GM21825 (cell line): ENCODE measurements around the gene CYGB.
"Not testable (repeated sequence)": the region's sequence is repeated elsewhere in the genome, so short reads cannot be mapped to it uniquely, and the experiment has no call there.

ENCODE experiments used
- ATAC-seq: cut with Tn5 transposase; IDR thresholded peaks from one replicate; pipeline ENCODE4 v1.9.1; 2021; ENCODE audit warnings: mild to moderate bottlenecking, moderate library complexity; ENCODE audit not compliant: unreplicated experiment

CYGB gene

GRCh38 chr17:76567634-76568432, 30.3 kb upstream of the CYGB start:
- no peak for ATAC-seq

DNA sequence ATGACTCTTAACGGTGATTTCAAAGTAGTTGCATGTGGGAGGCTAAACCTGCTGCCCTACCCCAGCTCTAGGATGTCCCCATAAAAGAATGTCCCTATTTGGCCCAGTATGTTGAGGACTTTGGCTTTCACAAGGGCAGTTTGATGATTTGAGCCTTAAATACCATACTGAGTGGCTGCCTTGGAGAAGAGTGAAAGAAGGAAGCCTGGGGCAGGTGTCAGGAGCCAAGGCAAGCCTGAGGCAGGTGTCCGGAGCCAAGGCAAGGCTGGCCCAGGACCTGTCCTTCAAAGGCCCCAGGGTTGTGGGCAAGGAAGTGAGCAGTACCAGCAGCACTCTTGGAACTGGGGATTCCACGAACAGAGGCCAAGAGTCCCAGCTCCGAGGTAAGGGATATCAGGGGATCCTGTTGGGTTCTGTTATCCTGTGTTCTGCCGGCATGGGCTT, 29.5 kb upstream of the CYGB start:
- no peak for ATAC-seq

- ATAC-seq: no peak
Observed at GRCh38 chr17:76566613-76566943, 29.1 kb upstream of the CYGB start.

DNA sequence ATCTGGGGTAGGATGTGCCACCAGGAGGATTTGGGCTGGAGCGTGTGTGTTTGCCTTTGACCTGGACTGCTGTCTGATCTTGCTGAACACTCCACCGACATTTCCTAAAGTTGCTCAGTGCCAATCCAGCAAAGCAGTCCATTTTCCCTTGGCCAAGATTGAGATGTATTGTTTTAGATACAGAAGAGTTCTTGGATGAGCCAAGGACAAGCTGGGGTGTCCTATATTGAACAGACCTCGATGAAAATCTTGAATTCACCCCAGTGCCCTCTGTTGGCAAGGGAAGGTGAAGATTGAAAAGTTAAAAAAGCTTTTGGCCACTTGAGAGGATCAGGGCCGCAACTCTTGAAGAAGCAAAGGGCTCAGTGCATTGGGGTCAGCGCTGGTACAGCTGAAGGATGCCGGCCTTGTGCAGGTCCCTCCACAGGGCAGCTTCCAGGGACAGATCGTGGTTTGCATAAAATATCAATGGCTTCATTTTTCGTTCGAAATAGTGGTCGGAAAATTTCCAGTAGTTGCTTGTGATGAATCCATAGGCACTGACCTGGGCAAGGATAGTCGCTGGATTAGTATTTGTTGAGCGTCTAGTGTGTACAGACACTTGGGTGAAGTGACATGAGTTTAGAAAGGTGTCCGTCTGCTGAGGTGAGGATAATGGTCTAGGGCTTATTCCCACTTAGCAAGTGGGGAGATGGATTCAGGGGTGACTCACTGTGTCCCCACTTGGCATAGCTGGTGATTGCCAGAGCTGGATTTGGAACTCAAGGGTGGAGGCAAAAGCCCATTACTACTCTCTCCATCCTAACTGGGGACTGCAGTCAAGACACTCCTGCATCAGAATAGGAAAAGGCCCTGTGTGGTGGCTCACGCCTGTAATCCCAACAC, 28.5 kb upstream of the CYGB start:
- ATAC-seq: no peak

GRCh38 chr17:76564991-76565727, 27.6 kb upstream of the CYGB start:
- not testable (repeated sequence) for ATAC-seq

DNA sequence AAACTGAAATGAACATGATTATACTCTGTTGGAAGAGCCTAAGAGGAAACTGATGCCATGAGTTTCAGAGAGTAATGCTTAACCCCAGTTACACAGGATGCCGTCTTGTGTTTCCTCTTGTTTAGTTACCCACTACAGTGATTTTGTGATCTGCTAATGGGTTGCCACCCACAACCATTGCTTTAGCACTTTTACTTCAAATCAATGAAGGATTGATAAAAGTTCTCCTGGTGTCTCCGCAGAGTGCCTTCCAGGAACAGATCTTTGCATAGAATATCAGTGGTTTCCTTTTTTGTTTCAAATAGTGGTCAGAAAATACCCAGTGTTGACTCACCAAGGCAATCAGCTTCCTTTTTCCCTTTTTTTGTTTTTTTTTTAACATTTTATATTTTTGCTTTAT, 25.9 kb upstream of the CYGB start:
- not testable (repeated sequence) for ATAC-seq

GRCh38 chr17:76562734-76563148, 25.2 kb upstream of the CYGB start:
- ATAC-seq: no peak

DNA sequence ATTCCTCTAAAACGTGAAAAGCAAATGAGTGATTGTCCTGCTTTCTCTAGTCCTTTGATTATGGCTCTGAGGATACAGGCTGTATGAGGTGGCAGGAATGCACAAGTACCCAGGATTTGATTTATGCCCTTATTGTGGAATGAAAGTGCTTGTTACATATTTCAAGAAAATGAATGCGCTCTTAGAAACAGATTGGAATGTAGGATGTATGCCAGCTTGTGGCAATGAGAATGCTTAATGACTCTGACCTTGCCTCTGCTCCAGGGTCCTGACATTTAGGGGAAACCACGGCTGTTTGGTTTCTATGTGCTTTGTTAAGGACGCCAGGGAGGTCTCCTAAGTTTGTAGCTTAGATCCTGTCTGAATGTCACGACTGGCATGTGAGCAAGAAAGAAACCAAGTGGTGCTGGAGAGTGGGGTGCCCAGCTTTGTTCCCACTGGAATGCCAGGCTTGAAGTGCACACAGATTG, 24.3 kb upstream of the CYGB start:
- no peak for ATAC-seq

DNA sequence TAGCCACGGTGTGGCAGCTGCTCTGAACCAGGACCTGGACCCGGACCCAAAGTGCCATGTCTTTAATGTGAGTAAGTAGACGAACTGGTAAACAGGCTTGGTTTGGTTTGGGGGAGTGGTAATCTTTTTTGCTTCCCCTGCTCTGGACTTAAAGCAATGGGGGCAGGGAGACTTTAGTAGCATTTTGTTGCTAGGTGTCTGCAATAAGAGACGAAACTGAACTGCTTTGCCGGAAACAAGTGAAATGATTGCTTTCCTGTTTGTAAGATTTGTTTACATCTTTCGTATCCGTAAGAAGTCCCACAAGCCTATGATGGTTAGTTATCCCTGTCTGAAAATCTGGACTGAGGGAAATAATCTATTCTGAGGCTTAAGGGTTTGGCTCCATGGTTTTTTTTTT, 23.8 kb upstream of the CYGB start:
- ATAC-seq: no peak

DNA sequence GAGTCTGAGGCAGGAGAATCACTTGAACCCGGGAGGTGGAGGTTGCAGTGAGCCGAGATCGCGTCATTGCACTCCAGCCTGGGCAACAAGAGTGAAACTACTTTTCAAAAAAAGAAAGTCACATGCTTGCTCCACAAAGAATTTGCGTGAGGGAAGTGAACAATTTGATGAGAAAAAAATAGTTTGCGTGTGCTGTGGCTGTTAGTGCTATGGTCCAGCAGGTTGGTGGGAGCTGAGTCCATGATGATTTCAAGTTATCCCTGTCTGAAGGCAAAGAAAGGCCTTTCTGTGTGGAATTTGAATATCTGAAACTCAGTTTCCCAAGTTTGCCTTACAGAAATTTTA, 23.3 kb upstream of the CYGB start:
- ATAC-seq: no peak

DNA sequence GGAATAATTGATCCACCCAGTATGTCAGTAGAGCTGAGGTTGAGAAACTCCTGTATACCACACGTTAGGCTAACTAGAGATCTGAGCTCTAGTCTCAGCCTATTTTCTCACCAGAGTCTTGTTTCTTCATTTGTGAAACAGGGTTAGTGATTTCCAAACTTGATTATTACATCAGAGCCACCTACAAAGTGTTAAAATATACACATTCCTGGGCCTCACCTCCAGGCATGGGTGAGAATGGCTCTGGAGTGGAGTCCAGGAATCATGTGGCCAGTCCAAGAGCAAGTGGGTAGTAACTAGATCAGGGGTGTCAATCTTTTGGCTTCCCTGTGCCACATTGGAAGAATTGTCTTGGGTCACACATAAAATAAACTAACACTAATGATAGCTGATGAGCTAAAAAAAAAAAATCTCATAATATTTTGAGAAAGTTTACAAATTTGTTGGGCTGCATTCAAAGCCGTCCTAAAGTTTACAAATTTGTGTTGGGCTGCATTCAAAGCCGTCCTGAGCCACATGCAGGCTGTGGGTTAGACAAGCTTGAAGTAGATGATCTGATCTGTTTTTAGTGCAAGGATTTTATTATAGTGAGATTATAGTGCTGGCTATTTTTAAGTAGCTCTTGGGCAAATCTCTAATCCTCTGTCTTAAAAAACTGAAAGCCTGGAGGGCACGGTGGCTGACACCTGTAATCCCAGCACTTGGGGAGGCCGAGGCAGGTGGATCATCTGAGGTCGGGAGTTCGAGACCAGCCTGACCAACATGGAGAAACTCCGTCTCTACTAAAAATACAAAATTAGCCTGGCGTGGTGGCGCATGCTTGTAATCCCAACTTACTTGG, 22.7 kb upstream of the CYGB start:
- no peak for ATAC-seq

- ATAC-seq: not testable (repeated sequence)
Observed at GRCh38 chr17:76559460-76559859, 22.0 kb upstream of the CYGB start.

DNA sequence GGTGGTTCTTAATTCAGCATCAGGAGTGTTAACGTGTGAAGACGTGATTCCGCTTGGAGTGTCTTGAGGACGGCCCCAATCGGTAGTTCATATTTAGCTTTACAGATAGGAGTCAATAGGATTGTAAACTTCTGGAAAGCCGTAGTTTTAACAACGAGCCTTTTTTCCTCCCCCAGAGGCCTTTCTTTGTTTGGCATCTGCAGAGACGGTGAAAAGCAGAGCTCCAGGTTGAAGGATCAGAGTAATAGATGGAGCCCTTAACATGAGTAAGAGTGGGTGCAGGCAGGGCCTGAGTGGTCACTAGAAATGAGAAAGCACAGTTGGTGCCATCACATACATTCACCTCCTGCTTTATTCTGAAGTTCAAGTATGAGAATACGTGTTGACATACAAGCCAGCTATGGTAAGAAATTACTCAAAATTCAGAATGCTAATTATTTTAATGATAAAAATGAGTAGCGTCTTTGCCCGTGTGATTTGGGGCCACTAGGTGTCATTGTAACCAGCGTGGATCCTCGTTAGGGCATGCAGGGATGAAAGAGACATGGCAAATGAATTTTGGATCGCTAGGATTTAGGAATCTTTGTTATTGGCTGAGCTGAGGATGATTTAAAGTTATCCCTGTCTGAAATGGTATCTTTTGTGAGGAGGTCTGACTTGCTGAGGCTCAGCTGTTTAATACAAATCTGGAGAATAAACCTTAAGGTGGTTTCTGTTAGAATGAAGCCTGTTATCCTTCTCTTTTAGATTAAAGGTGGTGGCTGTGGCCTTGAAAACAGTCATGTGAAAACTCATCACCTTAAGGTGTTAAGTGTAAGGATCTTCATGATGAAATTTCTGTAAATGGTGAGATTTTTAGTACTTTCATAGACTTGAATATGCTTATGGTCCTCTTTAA, 20.9 kb upstream of the CYGB start:
- ATAC-seq: no peak

DNA sequence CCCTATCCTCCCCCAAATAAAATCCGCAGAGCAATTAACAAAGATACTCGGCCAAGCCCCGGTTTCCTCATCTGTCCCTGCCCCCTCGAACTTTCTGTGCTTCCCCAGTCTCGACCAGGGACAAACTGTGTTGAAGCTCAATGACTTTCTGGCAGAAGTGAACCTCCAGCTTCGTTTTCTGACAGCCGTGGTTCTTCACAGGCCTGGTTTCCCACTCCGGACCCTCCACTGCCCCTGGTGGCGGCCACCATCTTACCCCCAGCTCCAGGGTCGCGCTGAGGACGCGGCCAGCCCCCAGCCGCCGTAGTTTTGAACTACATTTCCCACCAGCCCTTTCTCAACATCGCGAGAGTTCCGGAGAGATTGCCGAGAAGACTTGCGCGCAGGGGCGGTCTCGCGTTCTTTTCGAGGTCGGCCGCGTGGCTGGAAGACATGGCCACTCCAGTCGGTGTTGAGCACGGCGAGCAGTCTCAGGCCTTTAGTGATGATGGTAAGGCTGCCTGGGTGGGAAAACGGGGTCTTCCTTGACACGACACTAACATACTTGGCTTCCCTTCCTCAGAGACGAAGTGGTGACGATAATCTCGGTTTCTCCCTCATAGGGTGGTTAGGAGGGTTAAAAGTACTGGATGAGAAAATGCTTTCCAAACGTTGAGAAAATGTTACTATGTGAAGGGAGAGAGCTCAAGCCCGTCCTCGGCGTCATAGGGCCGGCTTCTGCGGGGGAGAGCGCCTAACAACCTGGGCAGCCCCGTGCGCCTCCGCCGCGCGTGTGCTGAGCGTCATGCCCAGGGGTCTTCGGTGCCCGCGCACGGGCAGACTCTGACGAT, 20.1 kb upstream of the CYGB start:
- ATAC-seq: peak; percentile 71

- peak; percentile 31 for ATAC-seq
Observed at GRCh38 chr17:76556765-76557367, 19.4 kb upstream of the CYGB start.

DNA sequence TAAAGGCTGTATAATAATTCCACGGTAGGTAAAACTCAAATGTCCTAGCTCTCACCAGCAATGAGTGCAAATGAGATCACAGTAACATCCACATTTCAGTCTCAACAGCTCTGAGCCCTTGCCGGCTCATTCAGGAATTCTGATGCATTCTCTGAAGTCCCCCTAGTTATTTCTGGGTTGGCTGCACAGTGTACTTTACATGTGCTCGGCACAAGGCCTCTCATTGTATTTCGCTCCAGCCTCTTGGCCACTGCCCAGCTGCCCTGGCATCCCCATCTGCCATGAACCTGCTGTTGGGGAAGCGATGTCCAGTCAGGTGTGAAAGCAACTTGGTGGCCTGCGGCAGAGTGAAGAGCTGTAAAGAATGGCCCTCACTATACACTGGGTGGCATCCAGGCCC, 16.6 kb upstream of the CYGB start:
- no peak for ATAC-seq

DNA sequence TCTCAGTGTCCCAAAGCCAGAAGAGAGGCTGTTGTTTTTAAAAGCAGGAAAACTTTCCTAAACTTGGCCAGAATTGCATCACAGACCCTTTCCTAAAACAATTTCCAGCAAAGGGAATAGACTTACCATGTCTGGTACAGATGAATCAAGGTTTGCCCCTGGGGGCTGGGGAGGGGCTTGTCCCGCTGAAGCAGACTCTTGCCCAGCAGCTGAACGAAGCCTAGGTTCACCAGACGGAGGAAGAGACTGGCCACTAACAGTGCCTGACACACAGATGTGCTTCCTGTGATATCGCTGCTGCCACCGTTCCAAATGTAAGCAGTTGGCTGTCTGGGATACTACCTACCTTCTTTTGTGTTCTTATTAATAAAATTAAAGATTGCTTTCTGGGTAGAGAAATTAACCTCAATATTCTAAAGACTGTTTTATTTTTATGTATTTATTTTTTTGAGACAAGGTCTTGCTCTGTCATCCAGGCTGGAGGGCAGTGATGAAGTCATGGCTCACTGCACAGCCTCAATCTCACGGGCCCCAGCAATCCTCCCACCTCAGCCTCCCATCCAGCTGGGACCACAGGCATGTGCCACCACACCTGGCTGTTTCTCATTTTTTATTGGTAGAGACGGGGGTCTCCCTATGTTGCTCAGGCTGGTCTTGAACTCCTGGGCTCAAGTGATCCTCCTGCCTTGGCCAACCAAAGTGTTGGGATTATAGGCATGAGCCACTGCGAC, 15.8 kb upstream of the CYGB start:
- ATAC-seq: no peak

- no peak for ATAC-seq
Observed at GRCh38 chr17:76551685-76552084, 14.2 kb upstream of the CYGB start.
